ENCODE results near the gene ACSS1. TPM values are rescaled to one million over a fixed set of nuclear protein-coding genes. Genes with fewer than 3 reads are reported as not detected.

ACSS1 gene
- total RNA-seq, 1 donor from 2014 or later = 13.5 TPM

- Mint-ChIP-seq H3K9me3 (no peaks in the 10 kb centered on the region), H3K4me1 (peaks cover 22% of the 10 kb centered on the region), H3K27me3 (peaks cover 45% of the 10 kb centered on the region), H3K36me3 (ENCODE audit: low read depth) (peaks cover 6% of the 10 kb centered on the region), H3K4me3 (no peak overlapping the region), H3K27ac (no peak overlapping the region)
- no peak for DNase-seq
- intact Hi-C loops (cut with micrococcal nuclease) = loop anchor here (2.0 to 10.0 kb wide), 3 partner anchors 111 to 275 kb away; partner anchors contain the start of genes CST7 and PYGB
Measured at GRCh38 chr20:25059866-25060465, 2.0 kb upstream of the ACSS1 start.

GRCh38 chr20:25058847-25059810 lies 1.2 kb upstream of the ACSS1 start:
- Mint-ChIP-seq H3K36me3 (ENCODE audit: low read depth) (peaks cover 10% of the 10 kb centered on the region), H3K4me3 (peak overlapping the region; percentile 78), H3K27ac (no peak overlapping the region)

GRCh38 chr20:25057234-25058050 lies 497 bp downstream of the ACSS1 start:
- Mint-ChIP-seq H3K27ac (peak overlapping the region; percentile 65), H3K27me3 (peaks cover 37% of the 10 kb centered on the region), H3K4me3 (peak overlapping the region; percentile 78), H3K36me3 (ENCODE audit: low read depth) (peaks cover 10% of the 10 kb centered on the region), H3K4me1 (peaks cover 39% of the 10 kb centered on the region), H3K9me3 (no peaks in the 10 kb centered on the region)
- intact Hi-C loops (cut with micrococcal nuclease) = loop anchor here (1.0 to 2.0 kb wide), 5 partner anchors 8 to 253 kb away; partner anchors contain the start of genes APMAP, CST7 and PYGB
- DNase-seq = peak; percentile 95

More at GRCh38 chr20:25058847-25059810, 1.2 kb upstream of the ACSS1 start:
- Mint-ChIP-seq H3K4me1 (peaks cover 30% of the 10 kb centered on the region), H3K27me3 (peaks cover 46% of the 10 kb centered on the region), H3K9me3 (no peaks in the 10 kb centered on the region)
- intact Hi-C loops (cut with micrococcal nuclease) = loop anchor here (1.0 to 2.0 kb wide), 3 partner anchors 110 to 251 kb away; partner anchors contain the start of genes CST7 and PYGB
- DNase-seq = peak; percentile 62

- intact Hi-C loops (cut with micrococcal nuclease) = loop anchor here (1.0 kb wide), 2 partner anchors 9 to 64 kb away; partner anchors contain the start of gene APMAP
- Mint-ChIP-seq H3K27me3 (peaks cover 34% of the 10 kb centered on the region), H3K27ac (peak overlapping the region; percentile 65), H3K4me1 (peaks cover 43% of the 10 kb centered on the region), H3K9me3 (no peaks in the 10 kb centered on the region), H3K36me3 (ENCODE audit: low read depth) (peaks cover 10% of the 10 kb centered on the region), H3K4me3 (peak overlapping the region; percentile 78)
- DNase-seq = no peak
Measured at GRCh38 chr20:25056690-25057233, 1.2 kb downstream of the ACSS1 start.

GRCh38 chr20:25055711-25056495 lies 2.0 kb downstream of the ACSS1 start:
- no peak for DNase-seq
- H3K27ac Mint-ChIP-seq = peak overlapping the region; percentile 65
- H3K4me1 Mint-ChIP-seq = peaks cover 43% of the 10 kb centered on the region
- peaks cover 10% of the 10 kb centered on the region for H3K36me3 Mint-ChIP-seq (ENCODE audit: low read depth)
- peak overlapping the region; percentile 78 for H3K4me3 Mint-ChIP-seq
- intact Hi-C loops (cut with micrococcal nuclease) = no loop called here
- no peaks in the 10 kb centered on the region for H3K9me3 Mint-ChIP-seq
- H3K27me3 Mint-ChIP-seq = peaks cover 26% of the 10 kb centered on the region

GRCh38 chr20:25054995-25055629 lies 2.8 kb downstream of the ACSS1 start:
- peaks cover 10% of the 10 kb centered on the region for H3K36me3 Mint-ChIP-seq (ENCODE audit: low read depth)
- intact Hi-C loops (cut with micrococcal nuclease) = no loop called here
- peaks cover 40% of the 10 kb centered on the region for H3K4me1 Mint-ChIP-seq
- no peak for DNase-seq
- no peaks in the 10 kb centered on the region for H3K9me3 Mint-ChIP-seq
- no peak overlapping the region for H3K27ac Mint-ChIP-seq
- H3K4me3 Mint-ChIP-seq = no peak overlapping the region
- peaks cover 19% of the 10 kb centered on the region for H3K27me3 Mint-ChIP-seq

- H3K27me3 Mint-ChIP-seq = peaks cover 16% of the 10 kb centered on the region
- H3K36me3 Mint-ChIP-seq (ENCODE audit: low read depth) = peaks cover 10% of the 10 kb centered on the region
- no peak overlapping the region for H3K4me3 Mint-ChIP-seq
- DNase-seq = no peak
- no peak overlapping the region for H3K27ac Mint-ChIP-seq
- H3K4me1 Mint-ChIP-seq = peaks cover 42% of the 10 kb centered on the region
- H3K9me3 Mint-ChIP-seq = no peaks in the 10 kb centered on the region
- intact Hi-C loops (cut with micrococcal nuclease) = no loop called here
Measured at GRCh38 chr20:25054096-25054820, 3.7 kb downstream of the ACSS1 start.

- Mint-ChIP-seq H3K9me3 (no peaks in the 10 kb centered on the region), H3K36me3 (ENCODE audit: low read depth) (peaks cover 10% of the 10 kb centered on the region), H3K4me1 (peaks cover 35% of the 10 kb centered on the region), H3K4me3 (no peak overlapping the region), H3K27ac (no peak overlapping the region), H3K27me3 (peaks cover 14% of the 10 kb centered on the region)
- DNase-seq = no peak
- intact Hi-C loops (cut with micrococcal nuclease) = no loop called here
Measured at GRCh38 chr20:25053255-25054031, 4.5 kb downstream of the ACSS1 start.

- H3K4me3 Mint-ChIP-seq = no peak overlapping the region
- no peak overlapping the region for H3K27ac Mint-ChIP-seq
- peaks cover 35% of the 10 kb centered on the region for H3K4me1 Mint-ChIP-seq
- H3K36me3 Mint-ChIP-seq (ENCODE audit: low read depth) = peaks cover 10% of the 10 kb centered on the region
- DNase-seq = no peak
- no peaks in the 10 kb centered on the region for H3K9me3 Mint-ChIP-seq
- intact Hi-C loops (cut with micrococcal nuclease) = no loop called here
- peaks cover 14% of the 10 kb centered on the region for H3K27me3 Mint-ChIP-seq
Measured at GRCh38 chr20:25052255-25053194, 5.4 kb downstream of the ACSS1 start.

- intact Hi-C loops (cut with micrococcal nuclease) = no loop called here
- Mint-ChIP-seq H3K27ac (no peak overlapping the region), H3K36me3 (ENCODE audit: low read depth) (peaks cover 14% of the 10 kb centered on the region), H3K4me3 (no peak overlapping the region), H3K9me3 (no peaks in the 10 kb centered on the region), H3K27me3 (peaks cover 14% of the 10 kb centered on the region), H3K4me1 (peaks cover 35% of the 10 kb centered on the region)
- no peak for DNase-seq
Measured at GRCh38 chr20:25051386-25052155, 6.4 kb downstream of the ACSS1 start.

Measured in activated CD4-positive, alpha-beta T cell treated with anti-CD3 and anti-CD28 coated beads, Interleukin-2, amount 10 ng/mL, durations not matched to agents 24 days and 14 days (primary cell).